Activated naive CD8-positive, alpha-beta T cell treated with anti-CD3 and anti-CD28 coated beads, Interleukin-2, amount 50 U/mL, for 16 hours (primary cell): ENCODE data around the gene RHBDD1.

Experiments used
- DNase-seq: peaks from one replicate; pipeline ENCODE4 v3.0.0-alpha.2; 2020; ENCODE audit warnings: low read depth, low spot score

Gene RHBDD1

GRCh38 chr2:226885769-226886435 lies 50.0 kb downstream of the RHBDD1 start:
- no peak for DNase-seq

GRCh38 chr2:226887940-226888339 lies 52.1 kb downstream of the RHBDD1 start:
- DNase-seq = no peak

- DNase-seq = no peak
Measured at GRCh38 chr2:226888378-226888965, 52.6 kb downstream of the RHBDD1 start.

- DNase-seq = no peak
Measured at GRCh38 chr2:226888971-226889370, 53.1 kb downstream of the RHBDD1 start.

- DNase-seq = no peak
Measured at GRCh38 chr2:226890286-226890685, 54.4 kb downstream of the RHBDD1 start.

- no peak for DNase-seq
Measured at GRCh38 chr2:226891780-226892590, 56.1 kb downstream of the RHBDD1 start.

- no peak for DNase-seq
Measured at GRCh38 chr2:226892729-226893128, 56.9 kb downstream of the RHBDD1 start.

- no peak for DNase-seq
Measured at GRCh38 chr2:226893216-226893615, 57.4 kb downstream of the RHBDD1 start.

GRCh38 chr2:226894752-226895151 lies 58.9 kb downstream of the RHBDD1 start:
- no peak for DNase-seq

- no peak for DNase-seq
Measured at GRCh38 chr2:226895579-226895978, 59.7 kb downstream of the RHBDD1 start.

GRCh38 chr2:226898121-226898520 lies 62.3 kb downstream of the RHBDD1 start:
- no peak for DNase-seq

GRCh38 chr2:226898897-226899296 lies 63.0 kb downstream of the RHBDD1 start:
- no peak for DNase-seq

- no peak for DNase-seq
Measured at GRCh38 chr2:226902041-226902966, 66.5 kb downstream of the RHBDD1 start.

- no peak for DNase-seq
Measured at GRCh38 chr2:226903179-226903578, 67.3 kb downstream of the RHBDD1 start.

- DNase-seq = no peak
Measured at GRCh38 chr2:226904592-226904991, 68.7 kb downstream of the RHBDD1 start.

GRCh38 chr2:226905718-226906117 lies 69.9 kb downstream of the RHBDD1 start:
- DNase-seq = no peak

- DNase-seq = no peak
Measured at GRCh38 chr2:226906163-226906693, 70.4 kb downstream of the RHBDD1 start.

GRCh38 chr2:226909126-226909525 lies 73.3 kb downstream of the RHBDD1 start:
- no peak for DNase-seq

GRCh38 chr2:226909836-226910235 lies 74.0 kb downstream of the RHBDD1 start:
- no peak for DNase-seq

GRCh38 chr2:226910384-226910783 lies 74.5 kb downstream of the RHBDD1 start:
- DNase-seq = no peak

- no peak for DNase-seq
Measured at GRCh38 chr2:226911932-226912331, 76.1 kb downstream of the RHBDD1 start.
